Endodermal cell (in vitro differentiated cells): ENCODE data around the gene AFF3. TPM values are rescaled to one million over a fixed set of nuclear protein-coding genes. Genes with fewer than 3 reads are reported as not detected.

Experiments
- DNase-seq: peaks from one replicate; pipeline ENCODE4 v3.0.0-alpha.2; 2017
- H3K27ac ChIP-seq: 2 replicates; pipeline ENCODE4 v1.5.1; 2013; ENCODE audit warnings: mild to moderate bottlenecking, low read depth, low read length, moderate library complexity
- H3K27me3 ChIP-seq: 2 replicates; pipeline ENCODE4 v1.6.1; 2013; ENCODE audit warnings: mild to moderate bottlenecking, low read length, moderate library complexity; ENCODE audit not compliant: insufficient read depth, control insufficient read depth, poor library complexity, severe bottlenecking
- H3K36me3 ChIP-seq: 2 replicates; pipeline ENCODE4 v1.7.0; 2013; ENCODE audit warnings: mild to moderate bottlenecking, low read length, moderate library complexity; ENCODE audit not compliant: control insufficient read depth, insufficient read depth
- H3K4me1 ChIP-seq: one replicate; pipeline ENCODE4 v1.7.0; 2013; ENCODE audit warnings: low read length; ENCODE audit not compliant: control insufficient read depth, insufficient read depth
- H3K4me3 ChIP-seq: 2 replicates; pipeline ENCODE4 v1.5.1; 2013; ENCODE audit warnings: mild to moderate bottlenecking, low read length, moderate library complexity
- H3K9ac ChIP-seq: 2 replicates; pipeline ENCODE4 v1.6.1; 2013; ENCODE audit warnings: mild to moderate bottlenecking, low read length, moderate library complexity; ENCODE audit not compliant: poor library complexity, severe bottlenecking; ENCODE audit errors: extremely low read depth
- H3K9me3 ChIP-seq: 2 replicates; pipeline ENCODE4 v1.6.1; 2013; ENCODE audit warnings: mild to moderate bottlenecking, low read length, moderate library complexity; ENCODE audit not compliant: control insufficient read depth
- H3K27ac Mint-ChIP-seq: 2 replicates; pipeline ENCODE4 v1.8.0; 2020; ENCODE audit warnings: mixed read lengths
- H3K27me3 Mint-ChIP-seq: 2 replicates; pipeline ENCODE4 v1.8.0; 2021; ENCODE audit warnings: mild to moderate bottlenecking, mixed read lengths; ENCODE audit not compliant: insufficient read depth
- H3K36me3 Mint-ChIP-seq: 2 replicates; pipeline ENCODE4 v1.8.0; 2020; ENCODE audit warnings: low read depth, mixed read lengths
- H3K4me1 Mint-ChIP-seq: 2 replicates; pipeline ENCODE4 v1.8.0; 2020; ENCODE audit warnings: mixed read lengths
- H3K4me3 Mint-ChIP-seq: 2 replicates; pipeline ENCODE4 v1.8.0; 2020; ENCODE audit warnings: mild to moderate bottlenecking, moderate library complexity, mixed read lengths
- H3K9me3 Mint-ChIP-seq: 2 replicates; pipeline ENCODE4 v1.8.0; 2020; ENCODE audit warnings: mild to moderate bottlenecking, mixed read lengths
- WGBS, 2 experiments: methylation state at CpG; one replicate each; pipeline versions ENCODE4 v1.1.5 to v1.1.7; 2013; ENCODE audit warnings: missing lambda C conversion rate in 2 of 2, mixed read lengths in 1 of 2; ENCODE audit not compliant: insufficient coverage in 1 of 2, insufficient read length in 1 of 2; 5-methylcytosine and 5-hydroxymethylcytosine counted together
- total RNA-seq, 2 donors: library from RNA; stranded (reverse); fragmentation: NEBNext Ultra II Directional in 1 of 2; extraction: Animal tissue kit (Norgen Biotek cat#: 25700) in 1 of 2; gene quantifications; 2 replicates in 1 of 2; 3 replicates in 1 of 2; pipeline ENCODE4 v1.2.1, GENCODE V29; 2021
- TF ChIP-seq, protein P1 (sequence below): fragments of 200-600 bp; sonication (generic); conservative IDR thresholded peaks from 2 replicates; pipeline ENCODE4 v1.5.0; 2021; ENCODE audit warnings: antibody characterized with exemption, mild to moderate bottlenecking

AFF3 gene
- total RNA-seq, 2 donors from 2014 or later = 0.62 to 0.73 TPM

DNA sequence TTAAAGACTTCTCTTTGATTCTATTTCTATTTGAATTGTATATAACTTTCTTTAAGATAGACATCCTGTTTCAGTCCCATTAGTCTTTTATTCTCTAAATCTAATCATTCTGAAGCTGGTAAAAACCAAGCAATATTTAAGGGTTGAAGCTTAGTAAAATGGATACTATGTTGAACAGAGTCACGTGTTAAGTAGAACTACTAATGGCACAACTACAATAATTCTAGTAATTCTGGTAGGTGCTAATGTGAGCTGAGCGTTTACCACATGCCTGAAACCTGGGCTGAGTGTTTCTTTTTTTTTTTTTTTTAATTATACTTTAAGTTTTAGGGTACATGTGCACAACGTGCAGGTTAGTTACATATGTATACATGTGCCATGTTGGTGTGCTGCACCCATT, 8.9 kb upstream of the AFF3 start:
- no peaks in the 10 kb centered on the region for H3K36me3 Mint-ChIP-seq
- no peak overlapping the region for H3K27ac Mint-ChIP-seq
- H3K4me3 ChIP-seq = no peak overlapping the region
- no peaks in the 10 kb centered on the region for H3K27me3 ChIP-seq
- H3K27me3 Mint-ChIP-seq = peaks cover 24% of the 10 kb centered on the region
- no peak overlapping the region for H3K27ac ChIP-seq
- peaks cover 14% of the 10 kb centered on the region for H3K9me3 Mint-ChIP-seq
- H3K36me3 ChIP-seq = no peaks in the 10 kb centered on the region
- no peaks in the 10 kb centered on the region for H3K4me1 ChIP-seq
- no peak overlapping the region for H3K9ac ChIP-seq
- H3K9me3 ChIP-seq = no peaks in the 10 kb centered on the region
- no peaks in the 10 kb centered on the region for H3K4me1 Mint-ChIP-seq
- TF ChIP-seq, protein P1, sequence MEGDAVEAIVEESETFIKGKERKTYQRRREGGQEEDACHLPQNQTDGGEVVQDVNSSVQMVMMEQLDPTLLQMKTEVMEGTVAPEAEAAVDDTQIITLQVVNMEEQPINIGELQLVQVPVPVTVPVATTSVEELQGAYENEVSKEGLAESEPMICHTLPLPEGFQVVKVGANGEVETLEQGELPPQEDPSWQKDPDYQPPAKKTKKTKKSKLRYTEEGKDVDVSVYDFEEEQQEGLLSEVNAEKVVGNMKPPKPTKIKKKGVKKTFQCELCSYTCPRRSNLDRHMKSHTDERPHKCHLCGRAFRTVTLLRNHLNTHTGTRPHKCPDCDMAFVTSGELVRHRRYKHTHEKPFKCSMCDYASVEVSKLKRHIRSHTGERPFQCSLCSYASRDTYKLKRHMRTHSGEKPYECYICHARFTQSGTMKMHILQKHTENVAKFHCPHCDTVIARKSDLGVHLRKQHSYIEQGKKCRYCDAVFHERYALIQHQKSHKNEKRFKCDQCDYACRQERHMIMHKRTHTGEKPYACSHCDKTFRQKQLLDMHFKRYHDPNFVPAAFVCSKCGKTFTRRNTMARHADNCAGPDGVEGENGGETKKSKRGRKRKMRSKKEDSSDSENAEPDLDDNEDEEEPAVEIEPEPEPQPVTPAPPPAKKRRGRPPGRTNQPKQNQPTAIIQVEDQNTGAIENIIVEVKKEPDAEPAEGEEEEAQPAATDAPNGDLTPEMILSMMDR = no peak
- no peak overlapping the region for H3K4me3 Mint-ChIP-seq
- DNase-seq = no peak
- WGBS, 2 experiments = 88% methylated on average over 1 of the region's 3 CpGs; no CpG with 5 or more reads in 1 of the 2 experiments

DNA sequence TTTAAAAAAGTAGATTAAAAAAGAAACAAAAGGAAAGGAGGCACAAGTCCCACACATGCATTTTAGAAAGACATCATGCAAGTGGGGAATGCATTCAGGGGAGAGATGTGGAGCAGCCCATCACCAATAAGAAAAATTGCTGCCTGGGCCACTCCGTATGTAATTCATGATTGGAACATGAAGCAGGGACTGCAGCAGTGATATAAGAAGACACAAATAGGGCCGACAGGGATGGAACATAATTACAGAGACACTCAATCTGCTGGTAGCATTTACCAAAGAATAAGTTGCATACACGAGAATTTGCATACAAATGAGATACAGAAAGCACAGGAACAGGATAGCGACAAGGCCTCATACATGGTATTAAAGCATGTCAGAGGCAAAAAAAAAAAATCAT, 6.5 kb upstream of the AFF3 start:
- H3K4me1 Mint-ChIP-seq = no peaks in the 10 kb centered on the region
- Histone ChIP-seq H3K9ac (no peak overlapping the region), H3K36me3 (no peaks in the 10 kb centered on the region), H3K27me3 (peaks cover 7% of the 10 kb centered on the region), H3K27ac (no peak overlapping the region), H3K4me1 (no peaks in the 10 kb centered on the region), H3K4me3 (no peak overlapping the region), H3K9me3 (no peaks in the 10 kb centered on the region)
- DNase-seq = no peak
- H3K27ac Mint-ChIP-seq = no peak overlapping the region
- H3K9me3 Mint-ChIP-seq = peaks cover 5% of the 10 kb centered on the region
- 85 to 89% methylated on average over 4 of the region's 4 CpGs for WGBS, 2 experiments
- no peaks in the 10 kb centered on the region for H3K36me3 Mint-ChIP-seq
- peaks cover 30% of the 10 kb centered on the region for H3K27me3 Mint-ChIP-seq
- TF ChIP-seq, protein P1 = no peak
- H3K4me3 Mint-ChIP-seq = no peak overlapping the region

DNA sequence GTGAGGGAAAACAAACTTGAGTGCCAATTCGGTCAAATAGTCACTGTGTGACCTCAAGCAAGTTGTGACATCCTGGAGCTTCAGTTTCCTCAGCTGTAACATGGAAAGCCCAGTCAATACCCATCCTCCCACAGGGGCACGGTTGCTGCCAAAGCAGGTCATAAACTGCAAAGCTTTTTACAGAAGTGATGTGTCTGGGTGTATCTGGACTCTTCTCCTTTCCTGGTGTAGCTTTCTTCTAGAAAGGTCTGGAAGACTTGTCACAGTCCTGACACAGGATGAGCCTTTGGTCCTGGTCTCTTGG, 4.2 kb upstream of the AFF3 start:
- TF ChIP-seq, protein P1 = no peak
- Mint-ChIP-seq H3K36me3 (no peaks in the 10 kb centered on the region), H3K4me3 (no peak overlapping the region), H3K4me1 (no peaks in the 10 kb centered on the region), H3K27me3 (peaks cover 48% of the 10 kb centered on the region), H3K27ac (no peak overlapping the region), H3K9me3 (no peaks in the 10 kb centered on the region)
- Histone ChIP-seq H3K27ac (no peak overlapping the region), H3K9me3 (no peaks in the 10 kb centered on the region), H3K27me3 (peaks cover 17% of the 10 kb centered on the region), H3K36me3 (no peaks in the 10 kb centered on the region), H3K4me3 (no peak overlapping the region), H3K9ac (no peak overlapping the region), H3K4me1 (no peaks in the 10 kb centered on the region)
- WGBS, 2 experiments = 94 to 100% methylated on average over 1 to 2 of the region's 2 CpGs
- no peak for DNase-seq
